Activated CD8-positive, alpha-beta memory T cell treated with anti-CD3 and anti-CD28 coated beads for 36 hours (primary cell): ENCODE results near the gene SEC16A. TPM values are rescaled to one million over a fixed set of nuclear protein-coding genes. Genes with fewer than 3 reads are reported as not detected.

Experiments used
- CTCF ChIA-PET: fragments of 350-600 bp; sonication (Branson Sonifier 250); formaldehyde crosslinking; loops from one replicate; lab custom pipeline; 2021; ENCODE audit warnings: antibody characterized with exemption; lab: Charles Lee
- POLR2A ChIA-PET: fragments of 350-600 bp; sonication (Branson Sonifier 250); formaldehyde crosslinking; loops from one replicate; lab custom pipeline; 2021; ENCODE audit warnings: antibody characterized with exemption; lab: Charles Lee
- total RNA-seq, 2 experiments: library from RNA; stranded (reverse); gene quantifications; one replicate each; pipeline ENCODE4 v1.2.3, GENCODE V29; 2021

SEC16A gene
- total RNA-seq, 2 experiments from 2014 or later, result 78.7 to 80.9 TPM

DNA sequence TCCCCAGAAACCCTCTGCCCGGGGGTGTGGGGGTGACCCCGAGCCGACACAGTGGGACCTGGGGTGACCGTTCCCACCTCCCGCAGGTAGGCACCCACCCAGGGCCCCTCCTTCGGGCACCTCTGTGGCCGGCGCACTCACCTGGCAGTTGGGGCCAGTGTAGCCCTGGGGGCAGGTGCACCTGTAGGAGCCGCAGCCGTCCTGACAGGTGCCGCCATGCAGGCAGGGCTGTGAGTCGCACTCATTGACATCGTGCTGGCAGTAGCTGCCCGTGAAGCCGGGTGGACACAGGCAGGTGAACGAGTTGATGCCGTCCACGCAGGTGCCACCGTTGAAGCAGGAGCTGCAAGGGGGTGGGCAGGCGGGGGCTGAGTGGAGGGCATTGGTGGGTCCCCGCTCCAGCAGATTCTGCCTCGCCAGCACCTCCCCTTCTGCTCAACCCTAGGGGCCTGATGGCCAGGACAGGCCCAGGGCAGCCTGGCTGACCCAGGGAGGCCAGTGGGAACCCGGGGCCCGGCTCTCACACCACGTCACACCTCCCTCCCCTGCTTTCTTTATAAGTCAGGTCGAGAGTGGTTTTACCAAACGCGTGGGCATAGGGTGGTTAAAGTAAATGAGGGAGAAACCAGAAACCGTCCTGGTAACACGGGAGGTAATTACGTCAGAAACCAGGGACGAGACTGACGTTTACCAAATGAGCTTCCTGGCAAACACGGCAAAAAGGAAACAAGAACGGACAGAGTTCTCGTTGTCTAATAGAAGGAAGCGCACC is 26.1 kb upstream of the SEC16A start:
- POLR2A ChIA-PET, result no interaction called here
- CTCF ChIA-PET, result interaction anchor here (1.0 kb wide), 1 partner anchor 21 kb away, joined by 3 read pairs; no protein-coding TSS in a partner anchor

DNA sequence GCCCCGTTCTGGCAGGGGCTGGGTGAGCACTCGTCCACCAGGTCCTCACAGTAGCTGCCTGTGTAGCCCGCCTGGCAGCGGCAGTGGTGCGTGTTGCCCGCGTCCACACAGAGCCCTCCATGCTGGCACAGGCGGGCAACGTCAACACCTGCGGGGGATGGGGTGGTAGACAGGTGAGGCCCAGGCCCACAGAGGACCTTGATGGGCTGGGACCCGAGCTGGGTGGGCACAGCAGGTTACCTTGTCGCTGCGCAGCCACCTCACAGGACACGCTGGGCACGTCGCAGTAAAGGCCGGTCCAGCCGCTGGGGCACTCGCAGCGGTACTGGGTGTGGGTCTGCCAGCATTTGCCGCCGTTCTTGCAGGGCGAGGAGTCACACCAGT is 25.1 kb upstream of the SEC16A start:
- POLR2A ChIA-PET, result no interaction called here
- CTCF ChIA-PET, result no interaction called here

DNA sequence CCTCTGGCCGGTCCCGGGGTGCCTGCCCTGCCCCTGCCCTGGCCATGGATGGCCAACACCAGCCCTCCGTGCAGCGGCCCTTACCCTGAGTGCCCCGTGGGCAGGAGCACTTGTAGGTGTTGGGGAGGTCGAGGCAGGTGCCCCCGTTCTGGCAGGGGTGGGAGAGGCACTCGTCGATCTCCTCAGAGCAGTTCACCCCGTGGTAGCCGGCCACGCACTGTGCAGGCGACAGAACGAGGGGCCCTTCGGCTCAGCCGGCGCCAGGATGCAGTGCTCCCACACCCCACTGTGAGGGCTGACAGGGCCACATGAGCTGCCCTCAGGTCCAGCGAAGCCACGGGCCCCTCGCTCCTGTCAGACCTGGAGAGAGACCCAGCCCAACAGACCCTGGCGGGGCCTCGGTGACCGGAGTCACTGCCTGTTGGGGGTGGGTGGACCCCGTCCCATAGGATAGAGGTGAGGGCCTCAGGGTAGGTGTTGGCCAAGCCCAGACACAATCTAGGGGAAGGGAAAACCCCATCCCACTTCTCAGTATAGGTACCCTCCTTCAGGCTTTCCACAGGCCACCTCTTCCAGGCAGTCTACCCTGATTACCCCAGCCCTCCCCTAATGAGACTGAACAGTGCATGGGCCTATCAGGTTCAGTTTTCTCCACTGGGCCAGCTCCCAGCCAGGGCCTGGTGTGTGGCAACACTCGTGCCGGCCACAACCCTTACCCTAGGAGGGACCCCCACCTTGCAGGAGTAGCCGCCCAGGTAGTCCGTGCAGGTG is 24.6 kb upstream of the SEC16A start:
- ChIA-PET CTCF (no interaction called here), POLR2A (no interaction called here)

DNA sequence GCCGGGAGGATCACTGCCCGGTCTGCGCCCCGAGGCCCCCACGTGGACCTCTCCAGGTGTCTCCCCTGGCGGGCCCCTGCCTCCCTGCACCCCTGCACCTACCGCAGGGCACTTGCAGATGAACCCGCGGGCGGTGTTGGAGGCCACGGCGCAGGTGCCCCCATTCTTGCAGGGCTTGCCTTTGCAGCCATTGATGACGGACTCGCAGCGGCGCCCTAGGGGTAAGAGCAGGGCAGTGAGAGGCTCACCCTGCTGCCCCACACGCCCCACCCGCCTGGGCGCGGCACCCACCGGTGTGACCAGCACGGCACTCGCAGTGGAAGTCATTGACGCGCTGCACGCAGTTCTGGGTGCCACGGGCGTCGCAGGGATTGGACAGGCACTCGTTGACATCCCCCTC is 23.6 kb upstream of the SEC16A start:
- POLR2A ChIA-PET, result no interaction called here
- CTCF ChIA-PET, result no interaction called here

DNA sequence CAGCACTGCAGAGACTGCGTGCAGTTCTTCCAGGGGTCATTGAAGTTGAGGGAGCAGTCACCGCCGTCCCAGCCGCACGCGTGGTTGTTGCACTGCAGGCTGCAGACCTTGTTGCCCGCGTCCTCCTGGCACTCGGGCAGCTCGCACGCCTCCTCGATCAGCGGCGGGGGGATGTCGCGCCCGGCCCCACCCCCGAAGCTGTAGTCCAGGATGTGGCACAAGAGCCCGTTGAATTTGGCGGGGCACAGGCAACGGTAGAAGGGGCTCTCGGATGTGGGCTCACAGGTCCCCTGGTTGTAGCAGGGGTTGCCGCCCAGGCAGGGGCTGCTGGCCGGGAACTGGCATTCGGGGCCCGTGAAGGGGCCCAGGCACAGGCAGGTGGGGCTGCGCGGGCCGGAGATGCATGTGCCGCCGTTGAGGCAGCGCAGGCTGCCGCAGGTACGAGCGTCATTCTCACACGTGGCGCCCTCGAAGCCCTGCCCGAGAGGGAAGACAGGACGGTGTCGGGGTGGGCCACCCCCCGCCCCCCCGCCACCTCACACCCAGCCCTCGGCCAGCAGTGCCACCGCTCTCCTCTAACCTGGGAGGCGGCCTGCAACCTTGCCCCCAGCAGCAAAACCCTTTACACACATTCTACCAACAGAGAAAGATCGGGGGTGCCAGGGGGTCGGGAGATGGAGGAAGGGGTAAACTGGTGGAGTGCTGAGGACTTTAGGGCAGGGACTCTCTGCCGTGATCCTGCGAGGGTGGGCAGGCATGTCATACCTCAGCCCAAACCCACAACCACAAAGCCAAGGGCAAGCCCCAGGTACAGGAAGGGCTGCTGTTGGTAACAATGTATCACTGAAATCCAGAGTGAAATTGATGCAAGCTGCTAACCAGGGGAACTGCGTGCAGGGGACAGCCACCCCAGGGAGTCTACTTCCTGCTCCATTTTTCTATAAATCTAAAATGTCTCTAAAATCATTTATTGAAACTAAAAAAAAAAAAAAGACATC is 22.9 kb upstream of the SEC16A start:
- ChIA-PET CTCF (no interaction called here), POLR2A (no interaction called here)

DNA sequence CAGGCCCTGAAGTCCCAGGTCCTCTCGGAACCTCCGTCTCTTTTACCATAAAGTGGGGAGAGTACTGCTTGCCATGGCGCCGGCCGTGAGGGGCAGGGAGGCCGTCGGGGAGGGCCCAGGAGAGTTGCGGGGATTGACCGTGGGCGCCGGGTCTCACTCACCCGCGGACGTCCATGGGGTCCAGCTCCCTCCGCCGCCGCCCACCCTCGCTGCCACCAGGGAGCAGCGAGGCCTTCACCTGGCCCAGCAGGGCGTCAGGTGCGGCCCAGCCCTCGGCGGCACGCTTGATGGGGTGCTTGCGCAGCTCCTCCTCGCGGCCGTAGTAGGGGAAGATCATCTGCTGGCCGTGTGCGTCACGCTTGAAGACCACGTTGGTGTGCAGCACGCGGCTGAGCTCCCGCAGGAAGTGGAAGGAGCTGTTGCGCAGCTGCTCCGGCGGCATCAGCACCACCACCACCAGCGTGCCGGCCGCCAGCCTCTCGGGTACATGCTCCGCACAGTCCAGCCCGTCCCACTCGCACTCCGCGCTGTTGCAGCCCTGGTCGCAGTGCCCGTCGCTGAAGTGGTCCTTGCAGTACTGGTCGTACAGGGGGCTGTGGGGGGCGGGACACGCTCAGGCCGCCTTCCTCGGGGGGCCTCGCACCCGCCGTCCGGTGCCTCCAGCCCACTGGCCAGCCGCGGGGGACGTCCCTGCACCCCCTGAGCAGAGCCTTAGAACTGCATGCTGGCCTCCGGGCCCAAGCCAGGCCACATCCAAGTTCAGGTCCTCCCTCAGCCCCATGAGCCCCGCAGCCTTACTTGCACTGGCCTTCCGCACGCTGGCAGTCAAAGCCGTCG is 21.9 kb upstream of the SEC16A start:
- ChIA-PET CTCF (interaction anchor here (0.9 kb wide), 1 partner anchor 48 kb away, joined by 3 read pairs; no protein-coding TSS in a partner anchor), POLR2A (interaction anchor here (0.6 kb wide), 1 partner anchor 196 kb away, joined by 3 read pairs; no protein-coding TSS in a partner anchor)

DNA sequence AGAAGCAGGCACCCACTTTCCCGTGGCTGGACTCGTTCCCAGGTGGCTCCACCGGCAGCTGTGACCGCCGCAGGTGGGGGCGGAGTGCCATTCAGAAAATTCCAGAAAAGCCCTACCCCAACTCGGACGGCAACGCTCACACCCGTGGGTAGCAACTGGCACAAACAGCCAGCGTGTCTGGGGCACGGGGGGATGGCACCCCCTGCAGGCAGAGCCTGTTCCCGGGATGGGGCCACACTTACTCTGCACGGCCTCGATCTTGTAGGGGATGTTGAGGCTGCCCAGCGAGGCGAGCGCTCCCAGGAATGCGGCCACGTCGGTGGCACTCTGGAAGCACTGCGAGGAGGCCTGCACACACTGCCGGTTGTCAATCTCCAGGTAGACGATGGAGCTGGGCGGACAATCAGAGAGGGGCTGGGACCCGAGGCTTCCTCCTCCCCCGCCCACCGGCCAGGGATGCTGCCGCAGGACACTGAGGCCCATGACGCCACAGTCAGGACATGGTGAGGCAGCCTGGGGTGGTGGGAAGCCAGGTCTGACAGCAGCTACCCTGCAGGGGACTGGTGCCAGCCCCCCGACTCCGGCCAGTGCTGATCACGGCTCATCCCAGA is 20.2 kb upstream of the SEC16A start:
- ChIA-PET CTCF (interaction anchor here (1.7 to 2.0 kb wide), 2 partner anchors 15 to 18 kb away, joined by 4 to 5 read pairs; no protein-coding TSS in a partner anchor), POLR2A (no interaction called here)

DNA sequence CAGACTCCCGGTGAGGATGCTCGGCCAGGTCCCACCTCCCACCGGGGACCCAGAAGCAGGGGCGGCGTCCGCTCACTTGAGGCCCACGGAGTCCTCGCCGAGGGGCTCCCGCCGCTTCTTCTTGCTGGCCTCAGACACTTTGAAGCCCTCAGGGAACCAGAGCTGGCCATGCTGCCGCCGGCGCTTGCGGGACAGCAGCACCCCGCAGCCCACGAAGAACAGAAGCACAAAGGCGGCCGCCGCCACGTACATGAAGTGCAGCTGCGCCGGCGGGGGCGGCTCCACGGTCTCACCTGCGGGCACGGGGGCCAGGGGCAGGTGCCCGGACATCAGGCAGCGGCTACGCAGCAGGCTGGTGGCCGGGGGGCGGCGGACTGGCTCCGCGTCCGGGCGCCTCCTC is 19.4 kb upstream of the SEC16A start:
- CTCF ChIA-PET, result interaction anchor here (1.7 to 2.0 kb wide), 2 partner anchors 14 to 17 kb away, joined by 4 to 5 read pairs; no protein-coding TSS in a partner anchor
- POLR2A ChIA-PET, result no interaction called here

DNA sequence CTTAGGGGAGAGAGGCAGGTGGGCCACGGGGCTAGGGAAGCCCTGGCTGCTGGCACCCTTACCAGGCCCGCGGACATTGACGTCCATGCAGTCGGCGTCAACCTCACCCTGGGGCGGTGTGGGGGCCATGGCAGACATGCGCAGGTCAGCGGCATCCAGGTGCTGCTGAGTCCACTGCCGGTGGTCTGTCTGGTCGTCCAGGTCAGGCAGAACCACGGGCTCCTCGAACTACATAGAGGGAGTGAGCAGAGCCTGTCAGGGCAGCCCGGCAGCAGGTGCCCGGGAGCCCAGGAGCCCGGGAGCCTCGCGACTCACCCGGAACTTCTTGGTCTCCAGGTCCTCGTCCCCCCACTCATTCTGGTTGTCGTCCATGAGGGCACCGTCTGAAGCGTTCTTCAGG is 18.8 kb upstream of the SEC16A start:
- CTCF ChIA-PET, result interaction anchor here (1.7 to 2.0 kb wide), 2 partner anchors 14 to 17 kb away, joined by 4 to 5 read pairs; no protein-coding TSS in a partner anchor
- POLR2A ChIA-PET, result no interaction called here

DNA sequence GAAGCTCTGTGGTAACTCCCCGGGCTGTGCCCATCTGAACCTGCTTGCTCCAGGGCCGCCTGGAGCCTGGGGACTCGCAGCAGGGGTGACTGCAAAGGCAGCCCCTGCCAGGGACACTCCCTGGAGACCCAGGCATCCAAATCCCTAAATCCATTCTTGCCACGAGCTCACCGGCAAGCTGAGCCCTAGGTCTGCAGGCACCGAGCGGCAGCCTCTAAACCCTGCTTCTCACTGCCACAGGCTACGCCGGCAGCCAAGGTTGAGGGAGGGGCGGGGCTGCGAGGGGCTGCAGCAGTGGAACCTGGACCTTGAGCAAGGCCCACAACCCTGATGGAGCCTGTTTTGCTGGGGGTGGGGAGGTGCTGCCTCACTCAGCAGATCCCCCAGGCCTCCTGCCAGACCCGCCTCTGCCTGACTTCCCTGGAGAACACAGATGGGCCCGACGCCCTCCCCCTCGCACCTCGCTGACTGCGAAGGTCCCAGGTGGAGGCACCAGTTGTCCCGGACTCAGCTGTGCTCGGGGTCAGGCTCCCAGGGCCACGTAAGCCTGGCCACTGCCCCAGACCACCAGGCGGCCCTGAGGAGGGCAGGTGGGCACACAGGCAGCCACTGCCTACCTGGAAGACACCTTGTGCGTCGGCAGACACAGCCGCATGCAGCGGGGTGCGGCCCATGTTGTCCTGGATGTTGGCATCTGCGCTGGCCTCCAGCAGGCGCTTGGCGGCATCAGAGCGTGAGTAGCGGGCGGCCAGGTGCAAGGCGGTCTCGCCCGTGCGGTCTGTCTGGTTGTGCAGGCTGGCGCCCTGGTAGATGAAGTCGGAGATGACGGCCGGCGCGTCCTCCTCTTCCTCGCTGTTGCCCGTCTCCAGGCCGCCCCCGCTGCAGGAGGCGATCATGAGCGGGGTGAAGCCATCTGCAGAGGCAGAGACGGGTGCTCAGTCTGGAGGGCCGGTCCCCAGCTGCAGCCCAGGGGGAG is 17.4 kb upstream of the SEC16A start:
- POLR2A ChIA-PET, result no interaction called here
- CTCF ChIA-PET, result no interaction called here

DNA sequence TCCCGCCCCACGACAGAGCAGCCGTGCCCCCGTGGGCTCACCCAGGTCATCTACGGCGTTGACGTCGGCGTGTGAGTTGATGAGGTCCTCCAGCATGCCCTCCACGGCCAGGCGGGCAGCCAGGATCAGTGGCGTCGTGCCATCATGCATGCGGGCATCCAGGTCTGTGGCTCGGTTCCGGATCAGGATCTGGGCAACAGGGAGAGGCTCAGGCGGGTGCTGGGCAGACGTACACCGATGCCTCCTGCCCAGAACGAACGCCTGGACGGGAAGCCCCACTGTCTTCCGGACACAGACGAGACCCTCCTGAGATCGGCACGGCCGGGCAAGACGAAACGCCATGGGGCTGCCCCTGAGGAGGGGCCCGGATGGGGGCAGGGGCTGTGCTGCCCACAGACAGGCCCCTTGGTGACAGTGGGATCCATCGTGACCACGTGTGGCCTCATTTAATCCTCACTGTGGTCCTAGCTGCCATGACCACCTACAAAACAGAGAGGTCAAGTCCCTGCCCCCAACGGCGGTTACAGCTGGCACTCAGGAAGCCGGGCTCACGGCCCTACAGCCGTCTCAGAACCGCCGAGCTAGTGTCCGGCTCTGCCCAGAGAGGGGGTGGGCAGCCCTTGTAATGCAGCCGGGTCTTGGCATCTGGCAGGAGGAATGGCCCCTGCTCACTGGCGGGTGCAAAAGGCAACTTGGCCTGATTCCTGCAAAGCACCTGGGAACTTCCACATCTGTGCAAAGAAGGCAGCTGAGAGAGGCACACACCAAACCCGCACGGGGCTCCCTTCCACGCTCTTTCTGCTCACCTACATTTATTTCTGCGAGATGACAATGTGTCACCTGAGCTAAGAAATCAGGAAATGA is 16.5 kb upstream of the SEC16A start:
- ChIA-PET CTCF (no interaction called here), POLR2A (no interaction called here)

DNA sequence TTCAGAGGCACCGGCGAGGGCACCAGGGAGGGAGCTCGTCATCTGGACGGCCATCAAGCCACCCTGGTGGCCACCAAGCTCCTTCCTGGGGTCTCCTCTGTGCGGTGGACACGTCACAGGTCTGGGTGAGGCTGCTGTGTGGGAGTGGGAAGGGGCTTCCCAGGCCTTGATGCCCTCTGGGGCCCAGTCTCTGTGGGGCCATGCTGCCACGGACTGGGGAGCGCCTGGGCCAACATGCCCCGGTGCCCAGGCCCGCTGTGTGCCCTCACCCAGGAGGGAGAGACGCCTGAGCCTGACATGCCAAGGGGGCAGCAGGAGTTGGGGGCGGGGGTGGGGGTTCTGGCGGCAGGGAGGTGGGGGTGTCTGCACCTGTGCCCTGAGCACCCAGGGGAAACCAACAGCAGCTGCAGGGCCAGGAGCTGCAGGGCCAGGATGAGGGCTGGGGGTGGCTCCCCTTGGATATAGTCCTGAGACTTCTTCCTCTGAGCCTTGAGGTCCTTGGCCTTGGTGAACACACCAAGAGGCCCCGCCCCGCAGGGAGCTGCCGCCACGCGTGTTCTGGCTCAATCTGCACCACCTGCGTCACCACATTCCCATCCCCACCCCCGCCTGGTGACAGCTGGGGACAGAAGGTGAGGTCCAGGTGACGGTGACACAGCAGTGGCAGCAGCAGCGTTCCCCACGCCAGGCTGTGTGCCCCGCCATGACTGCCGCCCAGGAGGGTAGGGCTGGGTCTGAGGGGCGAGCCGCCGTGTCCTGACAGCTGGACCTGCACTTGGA is 15.3 kb upstream of the SEC16A start:
- POLR2A ChIA-PET, result interaction anchor here (0.6 kb wide), 1 partner anchor 49 kb away, joined by 4 read pairs; no protein-coding TSS in a partner anchor
- CTCF ChIA-PET, result no interaction called here

DNA sequence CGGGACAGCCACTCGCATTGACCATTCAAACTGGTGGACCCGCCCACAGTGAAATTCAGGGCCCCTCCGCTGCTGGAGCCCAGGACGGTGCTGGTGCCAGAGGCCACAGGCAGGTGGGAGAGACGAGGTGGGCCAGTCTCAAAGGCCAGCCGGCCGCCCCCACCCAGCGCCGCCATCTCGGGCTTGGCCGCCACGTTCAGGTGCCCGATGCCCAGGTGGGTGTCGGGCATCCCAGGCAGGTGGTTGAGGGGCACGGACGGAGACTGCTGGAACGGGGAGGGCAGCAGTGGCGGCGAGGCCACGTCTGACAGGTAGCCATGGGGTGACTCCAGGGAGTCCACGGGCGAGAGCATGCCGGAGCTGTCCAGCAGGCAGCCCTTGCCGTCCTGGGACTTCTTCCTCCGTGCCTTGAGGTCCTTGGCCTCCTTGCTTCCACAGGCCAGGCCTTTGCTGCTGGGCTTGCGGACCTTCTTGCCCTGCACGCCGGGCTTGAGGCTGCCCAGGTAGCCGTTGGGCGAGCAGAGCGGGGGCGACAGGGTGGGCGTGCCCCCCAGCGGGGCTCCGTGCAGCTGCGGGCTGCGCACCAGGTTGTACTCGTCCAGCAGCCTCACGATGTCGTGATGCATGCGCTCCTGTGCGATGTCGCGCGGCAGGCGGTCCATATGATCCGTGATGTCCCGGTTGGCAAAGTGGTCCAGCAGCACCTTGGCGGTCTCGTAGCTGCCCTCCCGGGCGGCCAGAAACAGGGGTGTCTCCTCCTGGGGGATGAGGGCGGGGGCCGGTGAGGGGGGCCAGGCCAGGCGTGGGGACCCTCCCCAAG is 14.2 kb upstream of the SEC16A start:
- CTCF ChIA-PET, result no interaction called here

DNA sequence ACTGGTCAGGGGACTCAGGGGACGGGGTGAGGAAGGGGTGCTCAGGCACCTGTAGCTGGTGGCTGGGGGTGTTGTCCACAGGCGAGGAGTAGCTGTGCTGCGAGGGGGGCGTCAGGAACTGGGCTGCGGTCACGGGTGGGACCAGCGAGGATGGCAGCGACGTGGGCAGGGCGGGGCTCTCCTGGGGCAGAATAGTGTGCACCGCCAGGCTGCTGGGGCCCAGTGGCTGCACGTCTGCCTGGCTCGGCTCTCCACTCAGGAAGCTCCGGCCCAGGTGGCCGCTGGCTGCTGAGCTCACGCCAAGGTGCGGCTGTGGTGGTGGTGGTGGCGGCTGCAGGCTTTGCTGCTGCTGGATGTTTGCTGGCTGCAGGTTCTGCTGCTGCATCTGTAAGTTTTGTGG is 13.3 kb upstream of the SEC16A start:
- ChIA-PET POLR2A (no interaction called here), CTCF (interaction anchor here (1.0 to 1.4 kb wide), 2 partner anchors 10 to 130 kb away, joined by 3 read pairs; no protein-coding TSS in a partner anchor)

More for the DNA sequence above, 14.2 kb upstream of the SEC16A start:
- POLR2A ChIA-PET, result no interaction called here
